Hematopoietic multipotent progenitor cell treated with erythropoietin and hydrocortisone succinate and interleukin-3 and kit ligand, for 6 days (in vitro differentiated cells): ENCODE results near the gene THRB.
A peak's percentile ranks its signal among the peaks of the same experiment; 100 is the strongest.

Experiments
- DNase-seq: peaks from one replicate; pipeline ENCODE4 v3.0.0-alpha.2; 2015

Gene THRB

GRCh38 chr3:24342275-24342674 lies 152.4 kb downstream of the THRB start:
- no peak for DNase-seq

GRCh38 chr3:24341668-24342067 lies 153.0 kb downstream of the THRB start:
- peak; percentile 42 for DNase-seq

GRCh38 chr3:24340966-24341365 lies 153.7 kb downstream of the THRB start:
- no peak for DNase-seq

- no peak for DNase-seq
Observed at GRCh38 chr3:24340161-24340560, 154.5 kb downstream of the THRB start.

GRCh38 chr3:24339266-24339825 lies 155.3 kb downstream of the THRB start:
- DNase-seq = no peak

GRCh38 chr3:24338409-24339130 lies 156.1 kb downstream of the THRB start:
- no peak for DNase-seq

GRCh38 chr3:24336101-24336500 lies 158.5 kb downstream of the THRB start:
- DNase-seq = no peak

GRCh38 chr3:24332092-24332491 lies 162.6 kb downstream of the THRB start:
- DNase-seq = no peak

GRCh38 chr3:24323272-24323671 lies 171.4 kb downstream of the THRB start:
- DNase-seq = no peak

GRCh38 chr3:24320601-24321000 lies 174.0 kb downstream of the THRB start:
- no peak for DNase-seq

- DNase-seq = no peak
Observed at GRCh38 chr3:24318677-24319287, 175.9 kb downstream of the THRB start.

- no peak for DNase-seq
Observed at GRCh38 chr3:24316887-24317383, 177.7 kb downstream of the THRB start.

GRCh38 chr3:24315971-24316370 lies 178.7 kb downstream of the THRB start:
- DNase-seq = no peak

GRCh38 chr3:24315356-24315755 lies 179.3 kb downstream of the THRB start:
- DNase-seq = no peak

GRCh38 chr3:24311881-24312280 lies 182.8 kb downstream of the THRB start:
- DNase-seq = no peak

GRCh38 chr3:24310887-24311286 lies 183.8 kb downstream of the THRB start:
- DNase-seq = no peak

GRCh38 chr3:24306518-24306917 lies 188.1 kb downstream of the THRB start:
- peak; percentile 20 for DNase-seq

GRCh38 chr3:24305795-24306467 lies 188.7 kb downstream of the THRB start:
- peak; percentile 77 for DNase-seq

GRCh38 chr3:24303057-24303754 lies 191.4 kb downstream of the THRB start:
- peak; percentile 86 for DNase-seq

- no peak for DNase-seq
Observed at GRCh38 chr3:24302396-24302795, 192.3 kb downstream of the THRB start.

- no peak for DNase-seq
Observed at GRCh38 chr3:24300949-24301348, 193.7 kb downstream of the THRB start.

GRCh38 chr3:24299806-24300626 lies 194.6 kb downstream of the THRB start:
- peak; percentile 52 for DNase-seq
